IMR-90 (cell line): ENCODE results near the gene DDX20. TPM values are rescaled to one million over a fixed set of nuclear protein-coding genes. Genes with fewer than 3 reads are reported as not detected.
A peak's percentile ranks its signal among the peaks of the same experiment; 100 is the strongest.

ENCODE experiments used
- ATAC-seq: fragments of 200-7000 bp; cut with Tn5 transposase; 2 replicates; pipeline ENCODE4 v1.9.1; 2020; ENCODE audit warnings: low read depth, mild to moderate bottlenecking, moderate library complexity
- BruUV-seq: library from RNA; stranded (reverse); fragments of 400-500 nt; replicated peaks from 2 replicates; lab custom pipeline; 2021; lab: Mats Ljungman, UMichigan
- CTCF ChIA-PET: fragments of 300-600 bp; formaldehyde crosslinking; extraction: SDS; loops from one replicate; lab custom pipeline; 2021; ENCODE audit warnings: antibody characterized with exemption; lab: Yijun Ruan, JAX
- POLR2A ChIA-PET: fragments of 300-600 bp; sonication (Branson Sonifier 250); formaldehyde crosslinking; loops from one replicate; lab custom pipeline; 2022; ENCODE audit warnings: antibody characterized with exemption; ENCODE audit not compliant: unreplicated experiment; lab: Charles Lee
- DNase-seq: peaks from one replicate; pipeline ENCODE4 v3.0.0; 2013
- H2AFZ ChIP-seq: replicated peaks from 2 replicates; pipeline ENCODE3; 2013; ENCODE audit warnings: low read length, mild to moderate bottlenecking; ENCODE audit not compliant: poor library complexity
- H2AK5ac ChIP-seq: 2 replicates; pipeline ENCODE4 v1.6.1; 2013; ENCODE audit warnings: low read depth, low read length, inconsistent platforms
- H2AK9ac ChIP-seq: replicated peaks from 2 replicates; pipeline ENCODE3; 2013; ENCODE audit warnings: mild to moderate bottlenecking, low read depth, low read length, moderate library complexity; ENCODE audit not compliant: poor library complexity
- H2BK120ac ChIP-seq: 2 replicates; pipeline ENCODE4 v1.6.1; 2013; ENCODE audit warnings: low read depth, low read length, inconsistent platforms
- H2BK15ac ChIP-seq: 3 replicates; pipeline ENCODE4 v1.6.1; 2013; ENCODE audit warnings: low read depth, low read length, inconsistent platforms
- H2BK20ac ChIP-seq: 2 replicates; pipeline ENCODE4 v1.6.1; 2013; ENCODE audit warnings: low read depth, mild to moderate bottlenecking, inconsistent platforms, low read length, moderate library complexity
- H2BK5ac ChIP-seq: 2 replicates; pipeline ENCODE4 v1.6.1; 2013; ENCODE audit warnings: mild to moderate bottlenecking, low read depth, low read length, inconsistent platforms; ENCODE audit not compliant: poor library complexity, severe bottlenecking
- H3K14ac ChIP-seq: replicated peaks from 2 replicates; pipeline ENCODE4 v1.6.1; 2013; ENCODE audit warnings: low read depth, low read length, inconsistent platforms
- H3K18ac ChIP-seq: 2 replicates; pipeline ENCODE4 v1.6.1; 2013; ENCODE audit warnings: low read depth, low read length, control low read depth
- H3K23ac ChIP-seq: 2 replicates; pipeline ENCODE4 v1.6.1; 2013; ENCODE audit warnings: low read depth, low read length, inconsistent platforms
- H3K27ac ChIP-seq: 2 replicates; pipeline ENCODE4 v1.5.1; 2013; ENCODE audit warnings: mild to moderate bottlenecking, control low read depth, low read length; ENCODE audit not compliant: insufficient read depth
- H3K27me3 ChIP-seq: 2 replicates; pipeline ENCODE4 v1.6.1; 2013; ENCODE audit warnings: low read length; ENCODE audit not compliant: control insufficient read depth, insufficient read depth
- H3K36me3 ChIP-seq: 2 replicates; pipeline ENCODE4 v1.6.1; 2013; ENCODE audit warnings: low read length, mixed read lengths; ENCODE audit not compliant: control insufficient read depth, insufficient read depth
- H3K4ac ChIP-seq: 2 replicates; pipeline ENCODE4 v1.6.1; 2013; ENCODE audit warnings: low read depth, low read length, inconsistent platforms
- H3K4me1 ChIP-seq: 2 replicates; pipeline ENCODE4 v1.6.1; 2013; ENCODE audit warnings: low read length, mixed read lengths; ENCODE audit not compliant: control insufficient read depth, insufficient read depth
- H3K4me2 ChIP-seq: 2 replicates; pipeline ENCODE4 v1.6.1; 2013; ENCODE audit warnings: low read depth, mild to moderate bottlenecking, control low read depth, low read length, moderate library complexity
- H3K4me3 ChIP-seq: 2 replicates; pipeline ENCODE4 v1.5.1; 2013; ENCODE audit warnings: low read depth, mild to moderate bottlenecking, control low read depth, low read length, moderate library complexity; ENCODE audit not compliant: insufficient read depth
- H3K56ac ChIP-seq: 2 replicates; pipeline ENCODE4 v1.6.1; 2013; ENCODE audit warnings: low read length, inconsistent platforms; ENCODE audit not compliant: insufficient read depth; ENCODE audit errors: extremely low read depth
- H3K79me1 ChIP-seq, 2 experiments: 2 replicates each; pipeline ENCODE4 v1.6.1; 2013; ENCODE audit warnings: low read length in 2 of 2, inconsistent platforms in 1 of 2, low read depth in 1 of 2
- H3K9ac ChIP-seq: 2 replicates; pipeline ENCODE4 v1.6.1; 2013; ENCODE audit warnings: low read depth, low read length, control low read depth
- H3K9me1 ChIP-seq: 2 replicates; pipeline ENCODE4 v1.6.1; 2013; ENCODE audit warnings: low read length, inconsistent platforms; ENCODE audit not compliant: insufficient read depth
- H3K9me3 ChIP-seq: 2 replicates; pipeline ENCODE4 v1.6.1; 2013; ENCODE audit warnings: low read length; ENCODE audit not compliant: control insufficient read depth, insufficient read depth
- H4K20me1 ChIP-seq: 2 replicates; pipeline ENCODE4 v1.6.1; 2013; ENCODE audit warnings: low read length, inconsistent platforms; ENCODE audit not compliant: insufficient read depth
- H4K5ac ChIP-seq: 2 replicates; pipeline ENCODE4 v1.6.1; 2013; ENCODE audit warnings: mild to moderate bottlenecking, low read depth, low read length, control low read depth
- H4K8ac ChIP-seq, 2 experiments: 2 replicates each; pipeline ENCODE4 v1.6.1; 2013; ENCODE audit warnings: low read depth in 2 of 2, low read length in 2 of 2, control low read depth in 1 of 2, inconsistent platforms in 1 of 2
- H4K91ac ChIP-seq: 2 replicates; pipeline ENCODE4 v1.6.1; 2013; ENCODE audit warnings: low read depth, low read length, inconsistent platforms; ENCODE audit not compliant: insufficient read depth
- BHLHE40 ChIP-seq: fragments of 150-350 bp; IDR thresholded peaks from 2 replicates; pipeline ENCODE4 v1.6.1; 2016; ENCODE audit warnings: mild to moderate bottlenecking, low read depth, low read length
- CHD1 ChIP-seq: IDR thresholded peaks from 2 replicates; pipeline ENCODE4 v1.6.1; 2012; ENCODE audit warnings: low read depth, low read length, improper control_type of control experiment
- CTCF ChIP-seq: conservative IDR thresholded peaks from 2 replicates; pipeline ENCODE4 v1.5.1; 2012; ENCODE audit warnings: mild to moderate bottlenecking, low read depth, low read length, improper control_type of control experiment
- ELK1 ChIP-seq: fragments of 150-350 bp; IDR thresholded peaks from 2 replicates; pipeline ENCODE4 v1.6.1; 2016; ENCODE audit warnings: low read depth, mild to moderate bottlenecking, low read length, moderate library complexity, borderline replicate concordance
- FOS ChIP-seq: fragments of 150-350 bp; IDR thresholded peaks from 2 replicates; pipeline ENCODE4 v1.6.1; 2016; ENCODE audit warnings: low read depth, low read length
- MAFK ChIP-seq: IDR thresholded peaks from 2 replicates; pipeline ENCODE4 v1.6.1; 2012; ENCODE audit warnings: low read depth, low read length, improper control_type of control experiment
- MAZ ChIP-seq: IDR thresholded peaks from 2 replicates; pipeline ENCODE4 v1.6.1; 2012; ENCODE audit warnings: low read depth, mild to moderate bottlenecking, low read length, improper control_type of control experiment, moderate library complexity, borderline replicate concordance
- MXI1 ChIP-seq: IDR thresholded peaks from 2 replicates; pipeline ENCODE4 v1.6.1; 2012; ENCODE audit warnings: low read depth, mild to moderate bottlenecking, low read length, moderate library complexity, borderline replicate concordance
- NFE2L2 ChIP-seq: fragments of 150-350 bp; IDR thresholded peaks from 2 replicates; pipeline ENCODE4 v1.6.1; 2016; ENCODE audit warnings: low read depth, mild to moderate bottlenecking, low read length
- POLR2A ChIP-seq: IDR thresholded peaks from 2 replicates; pipeline ENCODE4 v1.6.1; 2012; ENCODE audit warnings: mild to moderate bottlenecking, low read depth, low read length
- RAD21 ChIP-seq: IDR thresholded peaks from 2 replicates; pipeline ENCODE4 v1.6.1; 2012; ENCODE audit warnings: low read length, improper control_type of control experiment
- RCOR1 ChIP-seq: IDR thresholded peaks from 2 replicates; pipeline ENCODE4 v1.6.1; 2012; ENCODE audit warnings: mild to moderate bottlenecking, low read length, improper control_type of control experiment; ENCODE audit not compliant: insufficient replicate concordance
- RFX5 ChIP-seq: IDR thresholded peaks from 2 replicates; pipeline ENCODE4 v1.8.0; 2012; ENCODE audit warnings: low read depth, mild to moderate bottlenecking, low read length, moderate library complexity
- SMC3 ChIP-seq: fragments of 150-350 bp; IDR thresholded peaks from 2 replicates; pipeline ENCODE4 v1.6.1; 2016; ENCODE audit warnings: low read depth, mild to moderate bottlenecking, antibody characterized with exemption, low read length, moderate library complexity
- USF2 ChIP-seq: fragments of 150-350 bp; IDR thresholded peaks from 2 replicates; pipeline ENCODE4 v1.6.1; 2017; ENCODE audit warnings: mild to moderate bottlenecking, antibody characterized with exemption, low read length, low read depth
- WGBS, 2 experiments: methylation state at CpG; one replicate each; pipeline versions ENCODE4 v1.1.5 to v1.1.7; 2013; ENCODE audit warnings: missing lambda C conversion rate in 2 of 2; ENCODE audit not compliant: insufficient read length in 1 of 2; ENCODE audit errors: extremely low coverage in 2 of 2; 5-methylcytosine and 5-hydroxymethylcytosine counted together
- dilution Hi-C: fragments of 300-500 bp; cut with HindIII; formaldehyde crosslinking; loops from one replicate; pipeline ENCODE4 v1.14.3; 2018; ENCODE audit warnings: low sequenced_read_pairs; ENCODE audit not compliant: unreplicated experiment
- in situ Hi-C: fragments of 300-500 bp; cut with MboI; formaldehyde crosslinking; loops from 3 replicates; pipeline ENCODE4 v1.14.3; 2019; ENCODE audit warnings: low sequenced_read_pairs, inconsistent platforms, mixed read lengths
- intact Hi-C: fragments of 100-400 bp; cut with micrococcal nuclease; formaldehyde crosslinking; loops from 2 replicates; pipeline ENCODE4 v1.10.0; 2022
- polyA plus RNA-seq, 3 experiments: library from polyadenylated mRNA; depleted of rRNA; stranded (reverse); fragments of >200 nt; gene quantifications; 2 replicates each; pipeline ENCODE4 v1.2.3, GENCODE V29; 2012; ENCODE audit warnings: low replicate concordance in 1 of 3
- total RNA-seq: library from RNA; depleted of rRNA; stranded (reverse); fragments of >200 nt; gene quantifications from 2 replicates; pipeline ENCODE4 v1.2.3, GENCODE V29; 2012

The DDX20 gene
- total and polyA plus RNA-seq, 2 of the 4 experiments (the other 2 are of a cell fraction): 5.7 to 10.9 TPM

- Histone ChIP-seq H2BK5ac (no peak overlapping the region), H3K4me3 (no peak overlapping the region), H3K4me1 (no peaks in the 10 kb centered on the region), H3K79me1 (no peaks in the 10 kb centered on the region), H3K4me2 (no peak overlapping the region), H3K23ac (no peak overlapping the region), H2BK20ac (no peak overlapping the region), H3K27ac (no peak overlapping the region), H2AFZ (peak overlapping the region; percentile 23), H2AK9ac (no peak overlapping the region), H2BK15ac (no peak overlapping the region), H2AK5ac (no peak overlapping the region), H4K91ac (no peak overlapping the region), H3K36me3 (no peaks in the 10 kb centered on the region), H3K9me1 (no peaks in the 10 kb centered on the region), H3K18ac (no peak overlapping the region), H4K8ac (no peak overlapping the region), H4K20me1 (no peaks in the 10 kb centered on the region), H3K4ac (no peak overlapping the region), H3K56ac (no peak overlapping the region), H3K9me3 (no peaks in the 10 kb centered on the region), H2BK120ac (no peak overlapping the region), H3K14ac (no peak overlapping the region), H4K5ac (no peak overlapping the region), H3K27me3 (peaks cover 25% of the 10 kb centered on the region), H3K9ac (no peak overlapping the region)
- ChIA-PET CTCF (no interaction called here), POLR2A (no interaction called here)
- intact Hi-C loops: no loop called here
- BruUV-seq: no TSS peak
- in situ Hi-C loops: no loop called here
- WGBS, 2 experiments: 100% methylated on average over 1 of the region's 5 CpGs; no CpG with 5 or more reads in 1 of the 2 experiments
- no peak for DNase-seq
- TF ChIP-seq CHD1 (no peak), NFE2L2 (no peak), RCOR1 (no peak), RAD21 (no peak), FOS (no peak), RFX5 (no peak), MAFK (no peak), MXI1 (no peak), SMC3 (no peak), POLR2A (no peak), USF2 (no peak), MAZ (no peak), BHLHE40 (no peak), ELK1 (no peak), CTCF (no peak)
- no peak for ATAC-seq
- dilution Hi-C loops: no loop called here
Observed at GRCh38 chr1:111803951-111804350, 48.2 kb downstream of the DDX20 start.
